A549 (cell line): ENCODE data around the gene LBR.

Experiments
- BCL3 ChIP-seq: fragments of >200 bp; sonication (Bioruptor Twin); formaldehyde crosslinking; IDR thresholded peaks from 3 replicates; pipeline ENCODE4 v1.6.1; 2016
- BHLHE40 ChIP-seq: IDR thresholded peaks from 2 replicates; pipeline ENCODE4 v1.6.1; 2012; ENCODE audit warnings: low read depth, low read length, inconsistent platforms
- CHD2 ChIP-seq: fragments of 150-350 bp; IDR thresholded peaks from 2 replicates; pipeline ENCODE4 v1.6.1; 2014; ENCODE audit warnings: low read length; ENCODE audit not compliant: partially characterized antibody
- CTCF ChIP-seq: fragments of >200 bp; sonication (Bioruptor Twin); formaldehyde crosslinking; IDR thresholded peaks from 3 replicates; pipeline ENCODE4 v1.5.1; 2016
- MYC ChIP-seq: IDR thresholded peaks from 2 replicates; pipeline ENCODE4 v1.6.1; 2012; ENCODE audit warnings: mild to moderate bottlenecking, inconsistent platforms, low read length, improper control_type of control experiment, borderline replicate concordance

DNA sequence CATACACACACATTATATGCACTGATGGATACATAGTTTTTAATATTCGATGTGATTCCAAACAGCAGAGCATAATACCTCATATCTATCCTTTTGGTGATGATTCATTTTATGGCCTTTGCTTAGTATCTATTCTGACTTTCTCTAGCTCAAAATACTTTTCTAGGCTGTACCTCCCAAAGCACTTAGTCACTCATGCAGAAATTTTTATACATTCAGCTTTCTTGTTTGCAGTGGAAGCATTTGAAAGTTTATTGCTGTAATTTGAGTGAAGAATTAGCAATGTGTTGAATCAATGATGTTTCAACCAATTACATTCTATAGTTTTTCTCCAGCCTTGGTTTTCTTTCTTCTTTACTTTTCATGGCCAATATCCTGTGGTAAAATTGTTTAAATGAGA is 66.7 kb downstream of the LBR start:
- TF ChIP-seq BHLHE40 (no peak), MYC (no peak), CHD2 (no peak), BCL3 (no peak), CTCF (no peak)
